Skin of body (tissue), 2 donors: ENCODE results near the gene DIS3L. TPM values are rescaled to one million over a fixed set of nuclear protein-coding genes. Genes with fewer than 3 reads are reported as not detected.
A peak's percentile ranks its signal among the peaks of the same experiment; 100 is the strongest.

Source experiments
- small RNA-seq: library from RNA; depleted of rRNA; stranded (forward); fragments of <200 nt; gene quantifications from one replicate; pipeline ENCODE3, GENCODE V24; 2014; ENCODE audit warnings: low replicate concordance
- total RNA-seq: library from RNA; depleted of rRNA; stranded (reverse); fragments of >200 nt; gene quantifications from one replicate; pipeline ENCODE4 v1.2.3, GENCODE V29; 2014

Gene DIS3L
- total RNA-seq, 1 donor from 2014 or later: 27.3 TPM

Small RNA genes lying within 50 kb of the gene (small RNA-seq; reads per million reads assigned to genes)
- gene RF00019: not detected
- gene SCARNA14: 5.3 reads per million, percentile 91 among the genes with 10 or more reads in this experiment

Other genes starting within 250 kb of the DIS3L start
- 0.30 TPM for gene MEGF11, start 39.8 kb upstream of the DIS3L start, total RNA-seq
- gene TIPIN, start 63.1 kb downstream of the DIS3L start, total RNA-seq: 9.8 TPM
- gene MAP2K1, start 93.3 kb downstream of the DIS3L start, total RNA-seq: 23.8 TPM
- gene SNAPC5, start 204.2 kb downstream of the DIS3L start, total RNA-seq: 10.8 TPM
- 1,302 TPM for gene RPL4, start 211.3 kb downstream of the DIS3L start, total RNA-seq
- gene ZWILCH, start 211.8 kb downstream of the DIS3L start, total RNA-seq: 9.5 TPM